ENCODE results near the gene ABCA8. TPM values are rescaled to one million over a fixed set of nuclear protein-coding genes. Genes with fewer than 3 reads are reported as not detected.

The ABCA8 gene
- total RNA-seq, 1 donor from 2014 or later = 38.3 TPM

- DNase-seq = no peak
- no peak for ATAC-seq
- Histone ChIP-seq H3K4me1 (no peaks in the 10 kb centered on the region), H3K36me3 (no peaks in the 10 kb centered on the region), H3K4me3 (no peak overlapping the region), H3K9me3 (no peaks in the 10 kb centered on the region), H3K27ac (no peak overlapping the region), H3K27me3 (ENCODE audit: low read depth) (no peaks in the 10 kb centered on the region)
- intact Hi-C loops (cut with DNase I) = no loop called here
- TF ChIP-seq CTCF (IDR thresholded peaks at IDR 0.05) = no peak
Measured at GRCh38 chr17:68849673-68850610, 105.2 kb downstream of the ABCA8 start.

GRCh38 chr17:68847711-68848110 is 107.5 kb downstream of the ABCA8 start:
- Histone ChIP-seq H3K4me1 (no peaks in the 10 kb centered on the region), H3K27me3 (ENCODE audit: low read depth) (no peaks in the 10 kb centered on the region), H3K27ac (no peak overlapping the region), H3K4me3 (no peak overlapping the region), H3K9me3 (no peaks in the 10 kb centered on the region), H3K36me3 (no peaks in the 10 kb centered on the region)
- no peak for ATAC-seq
- intact Hi-C loops (cut with DNase I) = no loop called here
- no peak for TF ChIP-seq CTCF (IDR thresholded peaks at IDR 0.05)
- no peak for DNase-seq

- no peaks in the 10 kb centered on the region for H3K27me3 ChIP-seq (ENCODE audit: low read depth)
- ATAC-seq = no peak
- no peak overlapping the region for H3K27ac ChIP-seq
- H3K9me3 ChIP-seq = no peaks in the 10 kb centered on the region
- no peak for TF ChIP-seq CTCF (IDR thresholded peaks at IDR 0.05)
- no peaks in the 10 kb centered on the region for H3K36me3 ChIP-seq
- H3K4me1 ChIP-seq = no peaks in the 10 kb centered on the region
- no peak for DNase-seq
- no peak overlapping the region for H3K4me3 ChIP-seq
- intact Hi-C loops (cut with DNase I) = no loop called here
Measured at GRCh38 chr17:68843522-68843921, 111.7 kb downstream of the ABCA8 start.

GRCh38 chr17:68840073-68840472 is 115.1 kb downstream of the ABCA8 start:
- DNase-seq = no peak
- no peak overlapping the region for H3K4me3 ChIP-seq
- intact Hi-C loops (cut with DNase I) = no loop called here
- no peak overlapping the region for H3K27ac ChIP-seq
- no peak for ATAC-seq
- H3K9me3 ChIP-seq = no peaks in the 10 kb centered on the region
- H3K4me1 ChIP-seq = no peaks in the 10 kb centered on the region
- TF ChIP-seq CTCF (IDR thresholded peaks at IDR 0.05) = no peak
- H3K27me3 ChIP-seq (ENCODE audit: low read depth) = no peaks in the 10 kb centered on the region
- H3K36me3 ChIP-seq = no peaks in the 10 kb centered on the region

- peaks cover 6% of the 10 kb centered on the region for H3K4me1 ChIP-seq
- DNase-seq (no peak), ATAC-seq (no peak)
- no peaks in the 10 kb centered on the region for H3K9me3 ChIP-seq
- H3K27ac ChIP-seq = no peak overlapping the region
- no peaks in the 10 kb centered on the region for H3K36me3 ChIP-seq
- TF ChIP-seq CTCF (IDR thresholded peaks at IDR 0.05) = no peak
- H3K27me3 ChIP-seq (ENCODE audit: low read depth) = no peaks in the 10 kb centered on the region
- no peak overlapping the region for H3K4me3 ChIP-seq
- intact Hi-C loops (cut with DNase I) = no loop called here
Measured at GRCh38 chr17:68835071-68835470, 120.1 kb downstream of the ABCA8 start.

Data from lower lobe of right lung (tissue), 2 donors.